Measurements from ENCODE around the gene AOX1.
"Not testable (repeated sequence)": the region's sequence is repeated elsewhere in the genome, so short reads cannot be mapped to it uniquely, and the experiment has no call there.

The AOX1 gene

GRCh38 chr2:200599206-200599605 is 13.4 kb downstream of the AOX1 start:
- H3K9me3 ChIP-seq (ENCODE audit: control insufficient read depth in 5 of 5, low read length in 5 of 5), result peaks cover 0 to 4% (median 0%) of the 10 kb centered on the region in 5 donors
- H3K9ac ChIP-seq (ENCODE audit: low read length in 5 of 5), result no peak overlapping the region
- no peaks in the 10 kb centered on the region for H3K27me3 ChIP-seq (ENCODE audit: control insufficient read depth in 5 of 5, insufficient read depth in 4 of 5, low read length in 5 of 5)
- H3K4me1 ChIP-seq (ENCODE audit: control insufficient read depth in 5 of 5, insufficient read depth in 5 of 5, low read length in 5 of 5), result peaks cover 0 to under 1% (median 0%) of the 10 kb centered on the region in 5 donors
- no peak overlapping the region for H3K4me3 ChIP-seq (ENCODE audit: low read depth in 1 of 5, low read length in 5 of 5)
- H3K27ac ChIP-seq (ENCODE audit: low read depth, low read length), result no peak overlapping the region
- peaks cover 10 to 40% (median 19%) of the 10 kb centered on the region in 5 donors for H3K36me3 ChIP-seq (ENCODE audit: control insufficient read depth in 5 of 5, insufficient read depth in 5 of 5, low read length in 5 of 5)

GRCh38 chr2:200600549-200601225 is 14.9 kb downstream of the AOX1 start:
- H3K27me3 ChIP-seq (ENCODE audit: control insufficient read depth in 5 of 5, insufficient read depth in 4 of 5, low read length in 5 of 5), result no peaks in the 10 kb centered on the region
- H3K9me3 ChIP-seq (ENCODE audit: control insufficient read depth in 5 of 5, low read length in 5 of 5), result peaks cover 0 to 4% (median 0%) of the 10 kb centered on the region in 5 donors
- H3K4me3 ChIP-seq (ENCODE audit: low read depth in 1 of 5, low read length in 5 of 5), result no peak overlapping the region
- H3K4me1 ChIP-seq (ENCODE audit: control insufficient read depth in 5 of 5, insufficient read depth in 5 of 5, low read length in 5 of 5), result peaks cover 0 to 9% (median 0%) of the 10 kb centered on the region in 5 donors
- H3K27ac ChIP-seq (ENCODE audit: low read depth, low read length), result no peak overlapping the region
- no peak overlapping the region for H3K9ac ChIP-seq (ENCODE audit: low read length in 5 of 5)
- H3K36me3 ChIP-seq (ENCODE audit: control insufficient read depth in 5 of 5, insufficient read depth in 5 of 5, low read length in 5 of 5), result peaks cover 10 to 33% (median 18%) of the 10 kb centered on the region in 5 donors

GRCh38 chr2:200602584-200602983 is 16.8 kb downstream of the AOX1 start:
- Histone ChIP-seq H3K4me3 (ENCODE audit: low read depth in 1 of 5, low read length in 5 of 5) (no peak overlapping the region), H3K4me1 (ENCODE audit: control insufficient read depth in 5 of 5, insufficient read depth in 5 of 5, low read length in 5 of 5) (peaks cover 0 to 9% (median 0%) of the 10 kb centered on the region in 5 donors), H3K9ac (ENCODE audit: low read length in 5 of 5) (no peak overlapping the region), H3K27me3 (ENCODE audit: control insufficient read depth in 5 of 5, insufficient read depth in 4 of 5, low read length in 5 of 5) (no peaks in the 10 kb centered on the region), H3K36me3 (ENCODE audit: control insufficient read depth in 5 of 5, insufficient read depth in 5 of 5, low read length in 5 of 5) (peaks cover 2 to 25% (median 11%) of the 10 kb centered on the region in 5 donors), H3K9me3 (ENCODE audit: control insufficient read depth in 5 of 5, low read length in 5 of 5) (no peaks in the 10 kb centered on the region), H3K27ac (ENCODE audit: low read depth, low read length) (no peak overlapping the region)

GRCh38 chr2:200603972-200604371 is 18.2 kb downstream of the AOX1 start:
- Histone ChIP-seq H3K9ac (ENCODE audit: low read length in 5 of 5) (no peak overlapping the region), H3K4me3 (ENCODE audit: low read depth in 1 of 5, low read length in 5 of 5) (no peak overlapping the region), H3K4me1 (ENCODE audit: control insufficient read depth in 5 of 5, insufficient read depth in 5 of 5, low read length in 5 of 5) (peaks cover 0 to 9% (median 4%) of the 10 kb centered on the region in 5 donors), H3K27me3 (ENCODE audit: control insufficient read depth in 5 of 5, insufficient read depth in 4 of 5, low read length in 5 of 5) (no peaks in the 10 kb centered on the region), H3K27ac (ENCODE audit: low read depth, low read length) (no peak overlapping the region), H3K36me3 (ENCODE audit: control insufficient read depth in 5 of 5, insufficient read depth in 5 of 5, low read length in 5 of 5) (peaks cover 0 to 20% (median 10%) of the 10 kb centered on the region in 5 donors), H3K9me3 (ENCODE audit: control insufficient read depth in 5 of 5, low read length in 5 of 5) (no peaks in the 10 kb centered on the region)

GRCh38 chr2:200604571-200605255 is 18.9 kb downstream of the AOX1 start:
- no peaks in the 10 kb centered on the region for H3K9me3 ChIP-seq (ENCODE audit: control insufficient read depth in 5 of 5, low read length in 5 of 5)
- peak overlapping the region; percentile 3 for H3K27ac ChIP-seq (ENCODE audit: low read depth, low read length)
- peaks cover 0 to 18% (median 8%) of the 10 kb centered on the region in 5 donors for H3K36me3 ChIP-seq (ENCODE audit: control insufficient read depth in 5 of 5, insufficient read depth in 5 of 5, low read length in 5 of 5)
- H3K27me3 ChIP-seq (ENCODE audit: control insufficient read depth in 5 of 5, insufficient read depth in 4 of 5, low read length in 5 of 5), result no peaks in the 10 kb centered on the region
- peak overlapping the region in 1 of 5 donors; percentile 40 for H3K9ac ChIP-seq (ENCODE audit: low read length in 5 of 5)
- no peak overlapping the region for H3K4me3 ChIP-seq (ENCODE audit: low read depth in 1 of 5, low read length in 5 of 5)
- peaks cover 0 to 14% (median 8%) of the 10 kb centered on the region in 5 donors for H3K4me1 ChIP-seq (ENCODE audit: control insufficient read depth in 5 of 5, insufficient read depth in 5 of 5, low read length in 5 of 5)

GRCh38 chr2:200608341-200609027 is 22.7 kb downstream of the AOX1 start:
- H3K9me3 ChIP-seq (ENCODE audit: control insufficient read depth in 5 of 5, low read length in 5 of 5), result no peaks in the 10 kb centered on the region
- H3K4me3 ChIP-seq (ENCODE audit: low read depth in 1 of 5, low read length in 5 of 5), result no peak overlapping the region
- H3K9ac ChIP-seq (ENCODE audit: low read length in 5 of 5), result no peak overlapping the region
- no peak overlapping the region for H3K27ac ChIP-seq (ENCODE audit: low read depth, low read length)
- H3K27me3 ChIP-seq (ENCODE audit: control insufficient read depth in 5 of 5, insufficient read depth in 4 of 5, low read length in 5 of 5), result no peaks in the 10 kb centered on the region
- peaks cover 0 to 13% (median 5%) of the 10 kb centered on the region in 5 donors for H3K36me3 ChIP-seq (ENCODE audit: control insufficient read depth in 5 of 5, insufficient read depth in 5 of 5, low read length in 5 of 5)
- peaks cover 0 to 15% (median 8%) of the 10 kb centered on the region in 5 donors for H3K4me1 ChIP-seq (ENCODE audit: control insufficient read depth in 5 of 5, insufficient read depth in 5 of 5, low read length in 5 of 5)

- Histone ChIP-seq H3K36me3 (ENCODE audit: control insufficient read depth in 5 of 5, insufficient read depth in 5 of 5, low read length in 5 of 5) (peaks cover 5 to 16% (median 5%) of the 10 kb centered on the region in 5 donors), H3K9me3 (ENCODE audit: control insufficient read depth in 5 of 5, low read length in 5 of 5) (no peaks in the 10 kb centered on the region), H3K27me3 (ENCODE audit: control insufficient read depth in 5 of 5, insufficient read depth in 4 of 5, low read length in 5 of 5) (no peaks in the 10 kb centered on the region), H3K4me3 (ENCODE audit: low read depth in 1 of 5, low read length in 5 of 5) (no peak overlapping the region), H3K9ac (ENCODE audit: low read length in 5 of 5) (peak overlapping the region in 1 of 5 donors; percentile 20), H3K27ac (ENCODE audit: low read depth, low read length) (peak overlapping the region; percentile 27), H3K4me1 (ENCODE audit: control insufficient read depth in 5 of 5, insufficient read depth in 5 of 5, low read length in 5 of 5) (peaks cover 0 to 15% (median 8%) of the 10 kb centered on the region in 5 donors)
Measured at GRCh38 chr2:200609028-200609614, 23.3 kb downstream of the AOX1 start.

- H3K9me3 ChIP-seq (ENCODE audit: control insufficient read depth in 5 of 5, low read length in 5 of 5); H3K4me3 ChIP-seq (ENCODE audit: low read depth in 1 of 5, low read length in 5 of 5); H3K27ac ChIP-seq (ENCODE audit: low read depth, low read length); H3K27me3 ChIP-seq (ENCODE audit: control insufficient read depth in 5 of 5, insufficient read depth in 4 of 5, low read length in 5 of 5); H3K4me1 ChIP-seq (ENCODE audit: control insufficient read depth in 5 of 5, insufficient read depth in 5 of 5, low read length in 5 of 5); H3K9ac ChIP-seq (ENCODE audit: low read length in 5 of 5): not testable (repeated sequence)
- H3K36me3 ChIP-seq (ENCODE audit: control insufficient read depth in 5 of 5, insufficient read depth in 5 of 5, low read length in 5 of 5), result peaks cover 3 to 20% (median 7%) of the 10 kb centered on the region in 5 donors
Measured at GRCh38 chr2:200610217-200610616, 24.4 kb downstream of the AOX1 start.

- no peaks in the 10 kb centered on the region for H3K9me3 ChIP-seq (ENCODE audit: control insufficient read depth in 5 of 5, low read length in 5 of 5)
- H3K27me3 ChIP-seq (ENCODE audit: control insufficient read depth in 5 of 5, insufficient read depth in 4 of 5, low read length in 5 of 5), result no peaks in the 10 kb centered on the region
- no peak overlapping the region for H3K27ac ChIP-seq (ENCODE audit: low read depth, low read length)
- H3K9ac ChIP-seq (ENCODE audit: low read length in 5 of 5), result no peak overlapping the region
- peaks cover 0 to 28% (median 7%) of the 10 kb centered on the region in 5 donors for H3K4me1 ChIP-seq (ENCODE audit: control insufficient read depth in 5 of 5, insufficient read depth in 5 of 5, low read length in 5 of 5)
- peaks cover 3 to 20% (median 7%) of the 10 kb centered on the region in 5 donors for H3K36me3 ChIP-seq (ENCODE audit: control insufficient read depth in 5 of 5, insufficient read depth in 5 of 5, low read length in 5 of 5)
- H3K4me3 ChIP-seq (ENCODE audit: low read depth in 1 of 5, low read length in 5 of 5), result no peak overlapping the region
Measured at GRCh38 chr2:200613692-200614091, 27.9 kb downstream of the AOX1 start.
